Measurements from ENCODE around the gene RNASE12.

Gene RNASE12

GRCh38 chr14:20611277-20611676, 20.1 kb upstream of the RNASE12 start:
- Histone ChIP-seq H3K4ac (ENCODE audit: low read depth, low read length) (no peak overlapping the region), H2BK120ac (ENCODE audit: low read depth, low read length) (no peak overlapping the region)

GRCh38 chr14:20610002-20610765, 19.0 kb upstream of the RNASE12 start:
- H3K9ac ChIP-seq (ENCODE audit: low read length): peak overlapping the region; percentile 76
- H3K27ac ChIP-seq (ENCODE audit: low read depth, low read length): no peak overlapping the region
- no peaks in the 10 kb centered on the region for H3K79me2 ChIP-seq (ENCODE audit: control insufficient read depth, insufficient read depth, low read length)
- H3K4me2 ChIP-seq (ENCODE audit: low read length): peak overlapping the region; percentile 45
- no peak overlapping the region for H3K4ac ChIP-seq (ENCODE audit: low read depth, low read length)
- H3K79me1 ChIP-seq (ENCODE audit: low read length): no peaks in the 10 kb centered on the region
- H4K8ac ChIP-seq (ENCODE audit: low read depth, low read length): no peak overlapping the region
- H3K4me3 ChIP-seq (ENCODE audit: low read length): peak overlapping the region; percentile 89
- no peak overlapping the region for H2BK15ac ChIP-seq (replicated peaks; ENCODE audit: low read depth)
- H3K23ac ChIP-seq (ENCODE audit: low read length): no peak overlapping the region
- H2AK5ac ChIP-seq (ENCODE audit: low read length): no peak overlapping the region
- peak overlapping the region; percentile 45 for H3K18ac ChIP-seq (ENCODE audit: low read length)
- peaks cover 9% of the 10 kb centered on the region for H3K4me1 ChIP-seq (ENCODE audit: control insufficient read depth, low read depth, low read length)
- DNase-seq: peak; percentile 90
- H4K5ac ChIP-seq (ENCODE audit: low read length): no peak overlapping the region
- no peaks in the 10 kb centered on the region for H3K27me3 ChIP-seq (ENCODE audit: insufficient read depth, low read length, poor library complexity)
- H2BK5ac ChIP-seq (ENCODE audit: low read length): no peak overlapping the region
- WGBS (ENCODE audit: extremely low coverage, insufficient coverage, low lambda C conversion rate): no CpG with 5 or more reads among the region's 27 CpGs
- peak overlapping the region; percentile 83 for H3K56ac ChIP-seq (ENCODE audit: low read length)
- H3K36me3 ChIP-seq (ENCODE audit: control insufficient read depth, insufficient read depth, low read length): no peaks in the 10 kb centered on the region
- H2BK120ac ChIP-seq (ENCODE audit: low read depth, low read length): no peak overlapping the region

More at GRCh38 chr14:20611277-20611676, 20.1 kb upstream of the RNASE12 start:
- H4K5ac ChIP-seq (ENCODE audit: low read length): no peak overlapping the region
- no peak overlapping the region for H3K27ac ChIP-seq (ENCODE audit: low read depth, low read length)
- no peak overlapping the region for H4K8ac ChIP-seq (ENCODE audit: low read depth, low read length)
- WGBS (ENCODE audit: extremely low coverage, insufficient coverage, low lambda C conversion rate): no CpG with 5 or more reads among the region's 4 CpGs
- no peak overlapping the region for H2BK5ac ChIP-seq (ENCODE audit: low read length)
- H3K23ac ChIP-seq (ENCODE audit: low read length): no peak overlapping the region
- H3K18ac ChIP-seq (ENCODE audit: low read length): no peak overlapping the region
- no peak overlapping the region for H2AK5ac ChIP-seq (ENCODE audit: low read length)
- H3K9ac ChIP-seq (ENCODE audit: low read length): no peak overlapping the region
- H3K79me2 ChIP-seq (ENCODE audit: control insufficient read depth, insufficient read depth, low read length): no peaks in the 10 kb centered on the region
- no peak overlapping the region for H2BK15ac ChIP-seq (replicated peaks; ENCODE audit: low read depth)
- peaks cover 9% of the 10 kb centered on the region for H3K4me1 ChIP-seq (ENCODE audit: control insufficient read depth, low read depth, low read length)
- H3K4me3 ChIP-seq (ENCODE audit: low read length): no peak overlapping the region
- H3K36me3 ChIP-seq (ENCODE audit: control insufficient read depth, insufficient read depth, low read length): no peaks in the 10 kb centered on the region
- H3K79me1 ChIP-seq (ENCODE audit: low read length): no peaks in the 10 kb centered on the region
- no peaks in the 10 kb centered on the region for H3K27me3 ChIP-seq (ENCODE audit: insufficient read depth, low read length, poor library complexity)
- no peak overlapping the region for H3K56ac ChIP-seq (ENCODE audit: low read length)
- DNase-seq: no peak
- H3K4me2 ChIP-seq (ENCODE audit: low read length): no peak overlapping the region

GRCh38 chr14:20609215-20610001, 18.2 kb upstream of the RNASE12 start:
- Histone ChIP-seq H2AK5ac (ENCODE audit: low read length) (no peak overlapping the region), H3K18ac (ENCODE audit: low read length) (peak overlapping the region; percentile 45), H3K4me1 (ENCODE audit: control insufficient read depth, low read depth, low read length) (peaks cover 9% of the 10 kb centered on the region), H3K56ac (ENCODE audit: low read length) (peak overlapping the region; percentile 83), H3K79me1 (ENCODE audit: low read length) (no peaks in the 10 kb centered on the region), H3K27me3 (ENCODE audit: insufficient read depth, low read length, poor library complexity) (no peaks in the 10 kb centered on the region), H4K5ac (ENCODE audit: low read length) (no peak overlapping the region), H3K4me3 (ENCODE audit: low read length) (peak overlapping the region; percentile 89), H3K23ac (ENCODE audit: low read length) (no peak overlapping the region), H2BK5ac (ENCODE audit: low read length) (no peak overlapping the region), H2BK120ac (ENCODE audit: low read depth, low read length) (no peak overlapping the region), H3K36me3 (ENCODE audit: control insufficient read depth, insufficient read depth, low read length) (no peaks in the 10 kb centered on the region), H3K27ac (ENCODE audit: low read depth, low read length) (no peak overlapping the region), H2BK15ac (replicated peaks; ENCODE audit: low read depth) (no peak overlapping the region), H3K4ac (ENCODE audit: low read depth, low read length) (no peak overlapping the region), H3K4me2 (ENCODE audit: low read length) (peak overlapping the region; percentile 45), H3K79me2 (ENCODE audit: control insufficient read depth, insufficient read depth, low read length) (no peaks in the 10 kb centered on the region), H3K9ac (ENCODE audit: low read length) (peak overlapping the region; percentile 76), H4K8ac (ENCODE audit: low read depth, low read length) (no peak overlapping the region)
- peak; percentile 94 for DNase-seq
- no CpG with 5 or more reads among the region's 44 CpGs for WGBS (ENCODE audit: extremely low coverage, insufficient coverage, low lambda C conversion rate)

- WGBS (ENCODE audit: extremely low coverage, insufficient coverage, low lambda C conversion rate): no CpG with 5 or more reads among the region's 7 CpGs
- Histone ChIP-seq H2BK120ac (ENCODE audit: low read depth, low read length) (no peak overlapping the region), H3K4me1 (ENCODE audit: control insufficient read depth, low read depth, low read length) (peaks cover 9% of the 10 kb centered on the region), H2BK5ac (ENCODE audit: low read length) (no peak overlapping the region), H3K56ac (ENCODE audit: low read length) (peak overlapping the region; percentile 57), H2AK5ac (ENCODE audit: low read length) (no peak overlapping the region), H4K8ac (ENCODE audit: low read depth, low read length) (no peak overlapping the region), H3K79me2 (ENCODE audit: control insufficient read depth, insufficient read depth, low read length) (no peaks in the 10 kb centered on the region), H4K5ac (ENCODE audit: low read length) (no peak overlapping the region), H3K23ac (ENCODE audit: low read length) (no peak overlapping the region), H3K4me3 (ENCODE audit: low read length) (no peak overlapping the region), H2BK15ac (replicated peaks; ENCODE audit: low read depth) (no peak overlapping the region), H3K18ac (ENCODE audit: low read length) (no peak overlapping the region), H3K27me3 (ENCODE audit: insufficient read depth, low read length, poor library complexity) (no peaks in the 10 kb centered on the region), H3K9ac (ENCODE audit: low read length) (no peak overlapping the region), H3K4ac (ENCODE audit: low read depth, low read length) (no peak overlapping the region), H3K4me2 (ENCODE audit: low read length) (no peak overlapping the region), H3K27ac (ENCODE audit: low read depth, low read length) (no peak overlapping the region), H3K79me1 (ENCODE audit: low read length) (no peaks in the 10 kb centered on the region), H3K36me3 (ENCODE audit: control insufficient read depth, insufficient read depth, low read length) (no peaks in the 10 kb centered on the region)
- no peak for DNase-seq
These were observed 17.4 kb upstream of the RNASE12 start for GRCh38 chr14:20608383-20609110.

- no peak overlapping the region for H3K18ac ChIP-seq (ENCODE audit: low read length)
- H3K79me2 ChIP-seq (ENCODE audit: control insufficient read depth, insufficient read depth, low read length): no peaks in the 10 kb centered on the region
- no peak overlapping the region for H3K4me3 ChIP-seq (ENCODE audit: low read length)
- H3K4me1 ChIP-seq (ENCODE audit: control insufficient read depth, low read depth, low read length): peaks cover 8% of the 10 kb centered on the region
- DNase-seq: no peak
- H4K5ac ChIP-seq (ENCODE audit: low read length): no peak overlapping the region
- H2BK120ac ChIP-seq (ENCODE audit: low read depth, low read length): no peak overlapping the region
- no peak overlapping the region for H3K56ac ChIP-seq (ENCODE audit: low read length)
- no peaks in the 10 kb centered on the region for H3K27me3 ChIP-seq (ENCODE audit: insufficient read depth, low read length, poor library complexity)
- no peak overlapping the region for H3K9ac ChIP-seq (ENCODE audit: low read length)
- no peak overlapping the region for H2BK5ac ChIP-seq (ENCODE audit: low read length)
- no peak overlapping the region for H3K4me2 ChIP-seq (ENCODE audit: low read length)
- H3K36me3 ChIP-seq (ENCODE audit: control insufficient read depth, insufficient read depth, low read length): no peaks in the 10 kb centered on the region
- H3K4ac ChIP-seq (ENCODE audit: low read depth, low read length): no peak overlapping the region
- H2AK5ac ChIP-seq (ENCODE audit: low read length): no peak overlapping the region
- H2BK15ac ChIP-seq (replicated peaks; ENCODE audit: low read depth): no peak overlapping the region
- no peaks in the 10 kb centered on the region for H3K79me1 ChIP-seq (ENCODE audit: low read length)
- H4K8ac ChIP-seq (ENCODE audit: low read depth, low read length): no peak overlapping the region
- no peak overlapping the region for H3K27ac ChIP-seq (ENCODE audit: low read depth, low read length)
- WGBS (ENCODE audit: extremely low coverage, insufficient coverage, low lambda C conversion rate): no CpG with 5 or more reads among the region's 5 CpGs
- H3K23ac ChIP-seq (ENCODE audit: low read length): no peak overlapping the region
These were observed 16.4 kb upstream of the RNASE12 start for GRCh38 chr14:20607617-20608016.
